ENCODE measurements around the gene PIK3CA.

DNA sequence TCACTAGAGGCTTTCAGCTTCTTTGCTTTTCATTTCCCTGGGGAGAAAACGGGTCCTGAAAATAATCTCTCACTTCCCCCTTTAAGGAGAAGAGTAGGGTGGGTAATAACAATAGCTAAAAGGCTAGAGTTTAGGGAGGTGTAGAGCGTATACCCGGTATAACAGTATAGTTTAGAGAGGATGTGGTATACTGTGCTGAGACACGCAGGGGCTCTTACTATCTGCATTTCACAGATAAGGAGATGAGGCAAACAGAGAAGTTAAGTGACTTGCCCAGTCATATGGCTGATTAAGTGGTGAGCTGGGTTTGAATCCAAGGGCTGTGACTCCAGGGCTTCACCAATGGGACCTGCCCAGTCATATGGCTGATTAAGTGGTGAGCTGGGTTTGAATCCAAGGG is 117.7 kb downstream of the PIK3CA start:
- TF ChIP-seq EZH2phosphoT487 (IDR thresholded peaks at IDR 0.05; ENCODE audit: insufficient read depth, low read depth) (no peak), EZH2 (IDR thresholded peaks at IDR 0.05; ENCODE audit: insufficient read depth, poor library complexity, severe bottlenecking) (no peak)

Measured in GM23248 (cell line).